GM12892 (cell line): ENCODE measurements around the gene KL.

ENCODE experiments used
- POLR2AphosphoS5 ChIP-seq: IDR thresholded peaks from 2 replicates; pipeline ENCODE4 v1.6.1; 2011; ENCODE audit warnings: low read depth, low read length, control low read depth
- TAF1 ChIP-seq: IDR thresholded peaks from 2 replicates; pipeline ENCODE4 v1.6.1; 2011; ENCODE audit warnings: low read depth, mild to moderate bottlenecking, control low read depth, low read length, borderline replicate concordance

GRCh38 chr13:33087790-33088189 is 71.6 kb downstream of the KL start:
- TF ChIP-seq TAF1: no peak
- TF ChIP-seq POLR2AphosphoS5: no peak
